Activated CD4-positive, alpha-beta T cell treated with anti-CD3 and anti-CD28 coated beads, Interleukin-2, amount 10 ng/mL, durations not matched to agents 24 days and 14 days (primary cell): Measurements from ENCODE around the gene PITPNM3. TPM values are rescaled to one million over a fixed set of nuclear protein-coding genes. Genes with fewer than 3 reads are reported as not detected.

Experiments
- DNase-seq: peaks from one replicate; pipeline ENCODE4 v3.0.0; 2022
- H3K27ac Mint-ChIP-seq: one replicate; pipeline ENCODE4 v1.8.0; 2022; ENCODE audit warnings: mild to moderate bottlenecking, mixed read lengths
- H3K27me3 Mint-ChIP-seq: one replicate; pipeline ENCODE4 v1.8.0; 2022; ENCODE audit warnings: mixed read lengths
- H3K36me3 Mint-ChIP-seq: one replicate; pipeline ENCODE4 v1.8.0; 2022; ENCODE audit warnings: low read depth, mild to moderate bottlenecking, mixed read lengths
- H3K4me1 Mint-ChIP-seq: one replicate; pipeline ENCODE4 v1.8.0; 2021; ENCODE audit warnings: mixed read lengths
- H3K4me3 Mint-ChIP-seq: one replicate; pipeline ENCODE4 v1.8.0; 2022; ENCODE audit warnings: mild to moderate bottlenecking, moderate library complexity, mixed read lengths
- H3K9me3 Mint-ChIP-seq: one replicate; pipeline ENCODE4 v1.8.0; 2021; ENCODE audit warnings: mixed read lengths
- intact Hi-C: fragments of 100-400 bp; cut with micrococcal nuclease; formaldehyde crosslinking; loops from one replicate; pipeline ENCODE4 v1.15.1; 2023
- total RNA-seq: library from RNA; stranded (reverse); gene quantifications from 2 replicates; pipeline ENCODE4 v1.2.3, GENCODE V29; 2022

Gene PITPNM3
- total RNA-seq, 1 donor from 2014 or later: 0.77 TPM

DNA sequence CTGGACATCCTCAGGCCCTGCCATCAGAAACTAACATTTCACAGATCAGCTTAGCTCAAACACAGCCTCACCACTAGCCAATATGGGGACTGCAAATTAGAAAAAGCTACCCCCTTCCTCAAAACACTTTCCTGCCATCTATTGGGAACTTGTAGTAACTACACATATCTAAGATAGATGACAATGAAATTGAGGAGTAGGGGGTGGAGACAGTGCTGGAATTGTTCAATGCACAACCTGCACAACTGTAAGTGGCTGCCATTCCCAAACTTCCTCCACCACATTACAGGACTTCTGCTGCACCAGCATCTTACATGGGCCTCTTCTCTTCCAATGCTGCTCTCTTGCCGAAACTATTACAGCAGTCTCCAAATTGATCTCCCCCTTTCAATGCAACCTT, 143.3 kb downstream of the PITPNM3 start:
- Mint-ChIP-seq H3K36me3 (no peaks in the 10 kb centered on the region), H3K27ac (no peak overlapping the region), H3K4me3 (no peak overlapping the region), H3K4me1 (no peaks in the 10 kb centered on the region), H3K9me3 (no peaks in the 10 kb centered on the region), H3K27me3 (peaks cover 3% of the 10 kb centered on the region)
- intact Hi-C loops: no loop called here
- DNase-seq: no peak

DNA sequence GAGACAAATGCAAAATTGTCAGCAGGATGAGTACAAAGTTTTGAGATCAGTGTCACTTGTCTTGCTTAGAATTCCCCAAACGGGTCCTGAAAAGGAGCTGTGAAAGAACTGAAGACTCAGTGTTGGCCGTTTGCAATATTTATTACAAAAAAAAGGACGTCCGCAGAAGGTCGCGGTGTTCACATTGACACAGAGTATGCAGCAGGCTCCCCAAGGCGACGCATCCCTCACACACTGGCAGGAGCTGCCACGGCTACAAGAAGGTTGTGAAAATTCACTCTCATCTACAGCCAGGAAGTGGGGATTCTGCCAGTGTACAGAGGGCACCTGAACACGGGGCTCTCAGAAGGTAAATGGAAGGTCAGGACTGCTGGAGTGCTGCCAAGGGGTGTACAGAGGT, 147.6 kb downstream of the PITPNM3 start:
- intact Hi-C loops: no loop called here
- DNase-seq: no peak
- Mint-ChIP-seq H3K27me3 (peaks cover 4% of the 10 kb centered on the region), H3K4me1 (no peaks in the 10 kb centered on the region), H3K36me3 (no peaks in the 10 kb centered on the region), H3K4me3 (no peak overlapping the region), H3K9me3 (no peaks in the 10 kb centered on the region), H3K27ac (no peak overlapping the region)

DNA sequence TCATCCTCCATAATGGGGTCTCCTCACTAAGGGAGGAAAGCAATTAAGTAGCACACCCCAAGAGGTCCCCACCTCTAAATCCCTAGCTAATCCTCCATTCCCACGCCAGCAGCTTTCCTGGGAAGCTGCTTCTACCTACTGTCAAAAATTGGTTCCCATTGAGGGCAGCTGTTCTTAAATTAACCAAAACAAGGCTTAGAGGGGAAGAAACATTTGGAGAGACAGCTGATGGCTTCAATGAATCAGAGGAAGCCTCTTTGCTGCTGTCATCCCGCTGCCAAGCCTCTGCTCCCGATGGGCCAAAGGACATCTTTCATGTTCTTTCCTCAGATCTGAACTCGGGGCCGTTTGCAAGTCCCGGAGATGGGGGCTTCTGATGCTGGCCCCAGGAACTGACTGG, 148.1 kb downstream of the PITPNM3 start:
- no peaks in the 10 kb centered on the region for H3K4me1 Mint-ChIP-seq
- H3K9me3 Mint-ChIP-seq: no peaks in the 10 kb centered on the region
- no peak for DNase-seq
- H3K27me3 Mint-ChIP-seq: peaks cover 6% of the 10 kb centered on the region
- H3K4me3 Mint-ChIP-seq: no peak overlapping the region
- intact Hi-C loops: no loop called here
- no peaks in the 10 kb centered on the region for H3K36me3 Mint-ChIP-seq
- H3K27ac Mint-ChIP-seq: no peak overlapping the region

DNA sequence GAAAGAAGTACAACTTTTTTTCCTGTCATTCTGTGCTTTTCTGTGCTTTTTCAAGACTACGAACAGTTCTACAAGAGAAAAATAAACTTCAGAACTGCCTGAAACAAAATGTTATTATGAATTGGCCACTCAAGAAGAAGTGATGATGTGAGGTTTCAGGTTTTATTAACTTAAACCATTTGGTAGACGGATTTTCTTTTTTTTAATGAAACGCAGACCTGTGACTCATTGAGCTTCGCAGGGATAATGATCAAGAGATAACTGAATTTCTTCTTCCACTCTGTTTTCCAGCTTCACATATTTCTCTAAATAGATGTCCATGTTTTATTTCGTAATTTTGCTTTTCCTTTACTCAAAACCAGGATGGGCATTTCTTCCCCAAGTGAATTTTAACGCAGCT, 154.1 kb downstream of the PITPNM3 start:
- DNase-seq: no peak
- intact Hi-C loops: no loop called here
- no peaks in the 10 kb centered on the region for H3K9me3 Mint-ChIP-seq
- no peak overlapping the region for H3K4me3 Mint-ChIP-seq
- H3K27me3 Mint-ChIP-seq: peaks cover 12% of the 10 kb centered on the region
- no peak overlapping the region for H3K27ac Mint-ChIP-seq
- no peaks in the 10 kb centered on the region for H3K4me1 Mint-ChIP-seq
- H3K36me3 Mint-ChIP-seq: no peaks in the 10 kb centered on the region

Other genes starting within 250 kb of the PITPNM3 start
- not detected in 2 replicates for gene AIPL1, start 121.4 kb downstream of the PITPNM3 start, total RNA-seq
- 4.6 and 6.4 TPM in 2 replicates for gene PIMREG, start 112.1 kb downstream of the PITPNM3 start, total RNA-seq
- gene KIAA0753, start 84.2 kb upstream of the PITPNM3 start, total RNA-seq: 20.9 and 23.9 TPM in 2 replicates
- 92.7 and 102 TPM in 2 replicates for gene TXNDC17, start 84.5 kb upstream of the PITPNM3 start, total RNA-seq
- gene MED31, start 95.0 kb upstream of the PITPNM3 start, total RNA-seq: 24.3 and 25.7 TPM in 2 replicates
- 1.8 and 1.9 TPM in 2 replicates for gene C17orf100, start 95.2 kb upstream of the PITPNM3 start, total RNA-seq
- not detected in 2 replicates for gene SLC13A5, start 156.8 kb upstream of the PITPNM3 start, total RNA-seq
- 34.1 and 37.6 TPM in 2 replicates for gene XAF1, start 199.5 kb upstream of the PITPNM3 start, total RNA-seq
- 0.26 and 0.36 TPM in 2 replicates for gene FBXO39, start 219.7 kb upstream of the PITPNM3 start, total RNA-seq